Fibroblast of skin of left quadriceps (primary cell): Measurements from ENCODE around the gene NUP210.

Source experiments
- DNase-seq, 2 experiments: peaks; one replicate each; pipeline ENCODE4 v3.0.0-alpha.2; 2013; ENCODE audit warnings: low read depth in 2 of 2

Gene NUP210

DNA sequence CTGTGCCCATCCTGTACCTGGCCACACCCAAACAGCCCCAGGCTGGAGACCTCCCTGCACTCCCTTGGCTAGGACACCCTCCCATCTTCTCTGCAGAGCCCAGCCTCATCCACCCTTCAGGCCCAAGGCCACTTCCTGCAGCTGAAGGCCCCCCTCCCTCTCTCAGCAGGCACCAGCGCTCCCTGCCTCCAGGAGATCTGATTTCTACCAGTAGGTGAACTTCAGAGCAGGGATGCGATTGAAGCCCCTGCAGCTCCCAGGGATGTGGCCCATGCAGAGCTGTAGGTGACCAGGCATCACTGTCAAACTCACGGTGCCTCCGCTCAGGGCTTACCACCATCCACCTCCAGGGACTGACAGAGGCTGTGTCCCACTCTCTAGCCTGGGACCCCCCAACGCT lies 96.3 kb downstream of the NUP210 start:
- no peak for DNase-seq

- DNase-seq: no peak
Measured at GRCh38 chr3:13322324-13322723, 97.8 kb downstream of the NUP210 start.

DNA sequence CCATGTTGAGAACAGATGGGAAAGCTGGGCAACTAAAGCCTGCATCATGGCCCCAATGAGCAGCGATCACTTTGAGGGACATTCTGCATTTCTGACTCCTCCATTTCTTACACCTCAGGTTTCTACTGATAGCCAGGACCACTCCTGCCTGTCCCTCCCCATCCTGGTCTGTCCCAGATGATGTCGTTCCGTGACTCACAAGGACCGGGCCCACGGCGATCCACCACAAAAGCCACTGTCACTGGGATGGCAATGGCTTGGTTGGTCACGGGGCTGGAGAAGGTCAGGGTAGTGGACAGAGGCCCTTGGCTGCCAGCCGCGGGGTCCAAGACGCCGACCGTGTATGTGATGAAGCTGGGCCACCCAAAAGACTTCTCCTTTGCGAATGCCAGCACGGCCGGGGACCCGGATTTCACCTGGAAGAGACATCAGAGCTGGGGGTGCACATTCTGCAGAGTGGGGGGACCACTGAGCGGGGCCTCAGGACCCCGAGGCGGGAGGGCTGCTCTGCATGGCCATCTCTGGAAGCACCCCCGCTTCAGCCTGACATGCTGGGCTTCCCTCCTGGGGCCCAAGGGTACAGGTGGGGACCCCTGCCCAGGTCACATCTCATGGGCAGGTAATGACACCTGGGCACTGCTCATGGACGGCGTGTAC lies 100.4 kb downstream of the NUP210 start:
- no peak for DNase-seq

- no peak for DNase-seq
Measured at GRCh38 chr3:13318626-13319470, 101.3 kb downstream of the NUP210 start.

DNA sequence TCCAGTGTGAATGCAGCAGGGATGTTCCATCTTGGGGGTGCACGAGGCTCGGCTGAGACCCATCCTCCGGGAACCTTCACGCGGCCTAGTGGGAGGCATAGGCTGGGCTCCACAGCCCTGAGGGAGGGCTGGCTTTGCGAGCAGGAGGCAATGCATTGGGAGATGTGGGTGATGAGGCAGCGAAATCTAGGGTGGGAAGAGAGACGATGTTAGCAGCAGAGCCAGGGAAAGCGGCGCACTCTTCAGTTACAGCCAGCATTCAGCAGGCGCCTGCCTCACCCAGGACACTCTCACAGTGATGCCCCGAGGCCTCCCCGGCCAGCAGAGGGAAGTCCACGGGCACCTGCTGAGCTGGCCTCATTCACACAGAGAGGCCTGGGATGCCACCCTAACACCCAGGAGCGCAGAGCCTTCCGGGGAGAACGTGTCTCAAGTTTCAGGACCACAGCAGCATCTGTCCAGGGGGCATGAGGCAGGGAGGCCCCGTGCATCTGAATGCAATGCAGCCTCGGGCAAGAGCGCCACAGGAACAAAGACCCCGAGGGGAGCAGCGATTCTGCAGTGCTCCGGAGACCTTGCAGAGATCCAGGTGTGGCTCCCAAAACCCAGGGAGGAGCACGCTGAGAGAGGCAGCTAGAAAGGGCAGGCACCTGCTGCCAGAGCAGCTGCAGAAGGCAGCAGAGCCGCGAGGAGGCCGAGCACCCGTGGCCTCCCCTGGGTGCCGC lies 102.4 kb downstream of the NUP210 start:
- no peak for DNase-seq

- DNase-seq: no peak
Measured at GRCh38 chr3:13316603-13317002, 103.5 kb downstream of the NUP210 start.

DNA sequence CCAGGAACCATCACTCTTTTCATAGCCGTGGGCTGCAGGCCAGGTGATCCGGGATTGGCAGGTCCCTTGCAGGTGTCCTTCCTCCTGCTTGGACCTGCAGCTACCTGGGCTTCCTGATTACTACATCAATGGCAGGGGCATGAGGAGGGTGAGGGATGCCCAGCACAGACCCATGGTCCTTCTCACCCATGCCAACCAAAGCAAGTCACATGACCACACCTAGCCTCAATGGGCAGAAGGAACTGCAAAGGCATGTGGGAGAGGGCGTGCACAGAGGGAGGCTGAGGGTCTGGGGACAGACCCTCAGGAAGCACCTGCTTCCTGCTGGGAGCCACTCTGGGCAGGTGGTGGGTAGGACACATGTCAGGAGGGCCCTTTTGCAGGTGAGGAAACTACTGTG lies 105.2 kb downstream of the NUP210 start:
- DNase-seq: no peak

DNA sequence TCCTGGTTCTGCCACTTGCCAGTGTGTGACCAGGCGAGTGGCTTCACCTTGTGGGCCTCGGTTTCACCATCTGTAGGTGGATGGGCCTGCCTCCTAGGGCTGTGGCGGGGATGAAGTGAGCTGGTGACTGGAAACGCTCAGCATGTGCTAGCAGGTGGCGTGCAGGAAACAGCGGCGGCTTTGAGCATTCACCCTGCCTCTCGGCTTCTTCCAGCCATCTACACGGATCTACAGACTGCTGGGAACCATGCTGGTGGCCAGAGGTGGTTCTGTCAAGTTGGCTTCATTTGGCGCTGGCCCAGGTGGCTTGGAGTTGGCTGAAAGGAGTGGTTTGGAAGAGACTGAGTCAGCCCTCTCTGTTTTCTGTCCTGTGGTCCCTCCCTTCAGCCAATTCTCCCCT lies 106.3 kb downstream of the NUP210 start:
- DNase-seq: no peak

GRCh38 chr3:13309004-13309403 lies 111.1 kb downstream of the NUP210 start:
- DNase-seq: no peak

DNA sequence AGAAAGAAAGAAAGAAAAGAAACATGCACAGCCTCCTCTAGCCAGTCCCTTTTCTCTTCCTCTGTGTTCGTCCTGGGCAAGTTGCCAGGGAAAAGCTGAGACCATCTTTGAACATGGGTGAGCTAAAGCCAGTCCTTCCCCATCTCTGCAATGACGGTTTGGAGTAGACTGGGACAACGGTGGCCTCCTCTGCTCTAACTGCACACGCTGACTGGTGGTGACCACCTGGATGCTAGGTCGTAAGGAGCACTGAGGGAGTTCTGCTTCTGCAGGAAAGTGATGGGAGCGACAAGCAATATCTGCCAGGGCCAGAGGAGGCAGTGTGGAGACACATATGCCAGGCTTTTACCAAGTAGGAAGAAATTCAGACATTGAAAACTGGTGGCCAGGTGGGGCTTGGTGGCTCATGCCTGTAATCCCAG lies 111.7 kb downstream of the NUP210 start:
- no peak for DNase-seq

GRCh38 chr3:13307041-13307440 lies 113.1 kb downstream of the NUP210 start:
- no peak for DNase-seq

DNA sequence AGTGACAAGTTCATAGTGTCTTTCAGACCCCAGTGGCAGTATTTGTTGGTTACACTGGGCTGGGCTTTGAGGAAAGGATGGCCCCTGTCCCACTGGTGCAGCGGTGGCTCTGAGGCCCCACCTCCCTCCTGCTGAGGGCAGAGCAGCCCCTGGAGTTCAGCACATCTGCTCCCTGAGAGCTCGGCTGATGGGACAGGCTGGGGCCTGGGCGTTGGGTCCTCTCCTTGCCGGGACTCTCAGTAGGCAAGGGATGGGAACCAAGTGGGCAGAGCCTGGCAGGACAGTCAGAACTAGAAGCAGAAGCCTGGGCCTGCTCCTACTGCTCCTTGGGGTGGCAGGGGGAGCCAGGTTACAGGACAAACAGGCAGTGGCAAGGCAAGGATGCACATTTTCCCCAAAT lies 114.5 kb downstream of the NUP210 start:
- DNase-seq: no peak

DNA sequence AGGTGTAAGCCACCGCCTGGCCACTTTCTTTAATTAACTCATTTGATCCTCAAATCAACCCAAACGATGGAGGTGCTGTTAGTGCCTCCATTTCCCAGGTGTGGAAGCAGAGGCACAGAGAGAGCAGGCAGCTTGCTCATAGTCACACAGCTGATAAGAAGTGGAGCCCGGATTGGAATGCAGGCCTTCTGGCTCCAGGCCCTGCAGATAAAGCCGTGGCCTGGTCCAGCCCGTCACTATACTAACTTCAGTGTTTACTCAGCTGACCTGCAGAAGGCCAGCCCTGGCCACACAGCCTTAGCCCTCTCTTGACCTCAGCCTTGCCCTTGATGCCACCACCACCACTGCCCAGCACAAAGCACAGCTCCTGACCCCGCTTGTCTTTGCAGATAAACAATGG lies 116.7 kb downstream of the NUP210 start:
- DNase-seq: no peak

GRCh38 chr3:13301286-13301987 lies 118.7 kb downstream of the NUP210 start:
- peak; percentile 14 to 21 for DNase-seq

DNA sequence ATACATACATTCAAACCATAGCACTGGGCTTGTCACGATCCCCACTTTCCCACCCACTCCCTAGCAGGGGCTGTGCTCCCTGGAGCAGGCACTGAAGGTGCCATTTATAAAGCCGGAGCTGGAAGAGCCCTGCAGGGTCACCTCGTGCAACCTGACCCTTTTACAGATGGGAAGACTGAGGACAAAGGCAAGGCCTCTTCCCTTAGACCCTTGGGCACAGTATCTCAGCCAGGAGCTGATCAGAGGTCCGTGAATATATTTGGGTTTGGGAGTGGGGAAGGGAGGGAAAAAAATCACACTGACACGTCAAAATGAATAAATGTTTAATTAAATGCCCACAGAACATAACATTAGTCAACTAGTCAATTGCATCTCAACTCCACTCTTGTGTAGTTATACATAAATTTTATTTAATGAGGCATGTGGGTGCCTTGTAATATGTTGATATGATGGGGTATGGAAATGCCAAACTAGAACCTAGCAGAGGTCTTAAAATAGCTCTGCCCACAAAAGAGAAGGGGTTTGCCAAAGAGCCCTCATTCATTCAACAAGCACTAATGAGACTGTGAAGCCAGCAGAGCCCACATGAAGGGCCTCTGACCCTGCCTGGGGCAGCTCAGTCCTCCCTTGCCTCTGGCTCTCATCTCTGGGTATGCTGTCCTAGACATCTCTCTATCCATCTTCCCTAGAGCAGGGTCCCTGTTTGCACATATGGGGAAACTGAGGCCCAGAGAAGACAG lies 119.4 kb downstream of the NUP210 start:
- no peak for DNase-seq

GRCh38 chr3:13299531-13300155 lies 120.5 kb downstream of the NUP210 start:
- no peak for DNase-seq

DNA sequence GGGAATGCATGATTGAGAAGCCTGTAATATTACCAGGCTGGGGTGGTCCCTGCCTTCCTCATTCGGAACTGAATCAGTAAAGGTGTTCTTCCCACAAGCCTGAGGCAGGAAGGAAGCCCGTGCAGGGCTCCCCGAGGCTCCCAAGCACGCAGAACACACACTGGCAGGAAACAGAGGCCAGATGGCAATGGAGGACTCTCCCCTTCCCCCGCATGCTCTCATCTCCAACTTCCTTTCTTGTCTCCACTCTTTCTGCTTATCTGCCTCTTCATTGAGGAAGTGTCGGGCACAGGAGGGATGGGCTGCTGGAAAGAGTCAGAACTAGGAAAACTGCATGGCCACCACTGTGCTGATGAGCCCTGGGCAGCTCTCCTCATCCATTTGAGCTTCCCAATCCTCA lies 123.5 kb downstream of the NUP210 start:
- DNase-seq: no peak

- DNase-seq: no peak
Measured at GRCh38 chr3:13294442-13295351, 125.4 kb downstream of the NUP210 start.

- DNase-seq: no peak
Measured at GRCh38 chr3:13292375-13292774, 127.7 kb downstream of the NUP210 start.

GRCh38 chr3:13290941-13291340 lies 129.2 kb downstream of the NUP210 start:
- no peak for DNase-seq
